ENCODE measurements around the gene UBE3A.

UBE3A gene

DNA sequence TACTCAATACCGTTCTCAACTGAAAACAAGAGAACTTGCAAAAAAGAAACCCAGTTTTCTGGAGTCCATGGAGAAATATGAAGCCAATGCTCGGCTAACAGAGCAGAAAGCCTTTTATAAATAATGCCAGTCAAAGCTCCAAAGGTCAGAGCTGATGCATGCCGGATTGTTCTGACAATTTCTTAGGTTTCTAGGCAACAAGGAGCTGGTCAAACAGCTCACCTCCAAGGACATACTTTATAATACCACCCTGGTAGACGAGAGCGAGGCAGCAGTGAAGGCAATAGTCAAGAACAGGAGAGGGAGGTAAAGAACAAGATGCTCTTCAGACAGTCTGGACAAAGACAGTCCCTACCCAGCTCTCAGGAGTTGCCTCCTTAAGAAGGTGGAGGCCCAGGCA, 111.1 kb downstream of the UBE3A start:
- DNase-seq: no peak

DNA sequence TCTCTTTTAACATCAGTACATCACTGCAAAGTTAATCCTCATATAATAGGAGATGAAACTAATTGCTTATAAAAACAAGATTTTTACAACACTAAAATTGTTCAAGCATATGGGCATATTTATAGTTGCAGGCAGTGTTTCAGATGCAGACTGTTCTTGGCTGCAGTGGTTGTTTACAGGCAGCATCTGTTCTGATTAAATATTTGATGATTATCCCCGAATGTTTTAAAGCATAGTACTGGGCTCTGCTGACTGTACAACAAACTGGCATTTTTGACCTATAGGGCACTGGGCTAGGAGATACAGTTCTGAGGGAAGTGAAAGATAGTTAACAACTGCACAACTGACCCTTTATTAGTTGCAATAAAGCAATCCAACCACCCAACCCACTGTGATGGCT, 113.6 kb downstream of the UBE3A start:
- DNase-seq: no peak

DNA sequence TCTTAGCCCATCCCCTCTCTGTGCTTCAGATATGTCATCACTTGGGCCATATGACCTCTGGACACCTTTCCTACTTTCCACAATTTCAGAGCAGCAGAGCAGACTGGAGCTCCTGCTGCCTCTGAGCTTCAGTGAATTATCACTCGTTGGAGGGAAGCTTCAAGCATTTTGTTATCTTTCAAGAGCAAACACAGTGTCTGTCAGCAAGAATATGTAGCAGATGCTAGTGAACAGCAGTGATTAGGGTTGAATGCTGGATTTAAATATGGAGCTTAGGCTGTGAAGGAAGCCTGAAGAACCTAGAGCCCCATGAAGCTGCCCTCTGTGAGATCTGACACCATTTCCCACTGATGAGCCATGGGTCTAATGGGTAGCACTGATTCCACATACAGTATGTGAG, 115.4 kb downstream of the UBE3A start:
- DNase-seq: no peak

DNA sequence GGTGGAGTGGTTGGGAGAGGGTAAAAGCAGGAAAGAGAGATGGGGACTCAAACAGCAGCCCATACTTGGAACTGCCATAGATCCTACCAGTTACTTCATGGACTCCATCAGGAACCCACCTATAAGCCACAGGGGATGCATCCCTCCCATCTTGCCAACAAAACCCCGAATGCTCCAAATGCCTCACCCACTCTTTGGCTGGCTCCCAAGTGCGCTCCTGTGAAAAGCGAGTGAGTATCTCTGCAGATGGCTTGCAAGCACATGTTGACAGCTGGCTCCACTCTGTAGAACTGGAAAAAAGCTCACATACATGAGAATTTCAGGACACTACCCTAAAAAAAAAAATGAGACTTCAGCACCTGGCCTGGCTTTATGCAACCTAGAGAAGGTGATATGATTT, 151.0 kb downstream of the UBE3A start:
- no peak for DNase-seq
